Central memory CD8-positive, alpha-beta T cell (primary cell): ENCODE results near the gene TMBIM1.
"Not testable (repeated sequence)": the region's sequence is repeated elsewhere in the genome, so short reads cannot be mapped to it uniquely, and the experiment has no call there.

Experiments used
- ATAC-seq: fragments of 150-1000 bp; cut with Tn5 transposase; replicated peaks from 2 replicates; pipeline ENCODE4 v1.10.0; 2022; ENCODE audit warnings: mild to moderate bottlenecking, moderate FRiP score, moderate number of reproducible peaks; ENCODE audit not compliant: poor library complexity, severe bottlenecking; ENCODE audit errors: extremely low read depth
- DNase-seq, 2 donors: peaks; one replicate each; pipeline ENCODE4 v3.0.0; 2021; ENCODE audit warnings: low spot score in 2 of 2
- H3K27ac Mint-ChIP-seq: one replicate; pipeline ENCODE4 v1.8.0; 2022; ENCODE audit warnings: low read depth, mild to moderate bottlenecking, moderate library complexity, mixed read lengths
- H3K27me3 Mint-ChIP-seq: one replicate; pipeline ENCODE4 v1.8.0; 2022; ENCODE audit warnings: mixed read lengths
- H3K36me3 Mint-ChIP-seq: one replicate; pipeline ENCODE4 v1.8.0; 2022; ENCODE audit warnings: mild to moderate bottlenecking, moderate library complexity, mixed read lengths; ENCODE audit not compliant: insufficient read depth
- H3K4me1 Mint-ChIP-seq: one replicate; pipeline ENCODE4 v1.8.0; 2022; ENCODE audit warnings: mixed read lengths
- H3K4me3 Mint-ChIP-seq: one replicate; pipeline ENCODE4 v1.8.0; 2022; ENCODE audit warnings: mild to moderate bottlenecking, moderate library complexity, mixed read lengths
- H3K9me3 Mint-ChIP-seq: one replicate; pipeline ENCODE4 v1.8.0; 2022; ENCODE audit warnings: mixed read lengths

The TMBIM1 gene

DNA sequence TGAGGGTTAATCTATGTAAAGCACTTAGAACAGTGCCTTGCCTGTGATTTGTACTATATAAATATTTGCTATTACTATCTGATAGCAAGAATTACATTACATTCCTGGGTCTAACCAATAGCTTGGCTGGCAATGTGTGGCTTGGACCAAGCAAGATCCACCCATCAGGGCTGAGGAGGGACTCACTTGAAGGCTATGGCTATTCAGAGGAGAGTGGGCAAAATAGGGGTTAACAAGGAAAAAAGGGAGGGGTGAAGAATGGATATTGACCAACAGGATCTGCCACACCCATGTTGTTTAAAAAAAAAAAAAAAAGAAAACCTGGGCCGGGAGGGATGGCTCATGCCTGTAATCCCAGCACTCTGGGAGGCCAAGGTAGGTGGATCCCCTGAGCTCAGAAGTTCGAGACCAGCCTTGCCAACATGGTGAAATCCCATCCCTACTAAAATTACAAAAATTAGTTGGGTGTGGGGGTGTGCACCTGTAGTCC, 20.0 kb upstream of the TMBIM1 start:
- Mint-ChIP-seq H3K9me3 (no peaks in the 10 kb centered on the region), H3K27ac (no peak overlapping the region), H3K27me3 (peaks cover 6% of the 10 kb centered on the region), H3K4me3 (no peak overlapping the region), H3K36me3 (peaks cover 4% of the 10 kb centered on the region), H3K4me1 (peaks cover 19% of the 10 kb centered on the region)
- ATAC-seq (no peak), DNase-seq (no peak)

DNA sequence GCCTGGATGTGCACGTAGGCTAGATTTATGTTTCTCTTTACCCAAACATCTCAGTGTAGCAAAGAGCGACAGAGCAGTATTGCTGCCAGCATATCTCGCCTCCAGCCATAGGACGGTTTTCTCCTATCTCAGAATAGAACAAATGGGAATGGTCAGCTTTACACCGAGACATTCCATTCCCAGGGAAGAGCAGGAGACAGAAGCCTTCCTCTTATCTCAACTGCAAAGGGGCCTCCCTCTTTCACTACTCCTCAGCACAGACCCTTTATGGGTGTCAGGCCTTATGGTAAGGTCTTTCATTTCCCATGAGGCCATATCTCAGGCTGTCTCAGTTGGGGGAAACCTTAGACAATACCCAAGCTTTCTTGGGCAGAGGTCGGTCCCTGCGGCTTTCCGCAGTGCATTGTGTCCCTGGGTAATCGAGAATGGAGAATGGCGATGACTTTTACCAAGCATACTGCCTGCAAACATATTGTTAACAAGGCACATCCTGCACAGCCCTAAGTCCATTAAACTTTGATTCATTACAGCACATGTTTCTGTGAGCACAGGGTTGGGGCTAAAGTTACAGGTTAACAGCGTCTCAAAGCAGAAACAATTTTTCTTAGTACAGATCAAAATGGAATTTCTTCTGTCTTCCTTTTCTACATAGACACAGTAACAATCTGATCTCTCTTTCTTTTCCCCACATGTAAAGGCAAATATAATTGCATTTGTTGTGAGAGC, 19.4 kb upstream of the TMBIM1 start:
- H3K36me3 Mint-ChIP-seq, H3K27ac Mint-ChIP-seq, ATAC-seq, H3K9me3 Mint-ChIP-seq, H3K4me3 Mint-ChIP-seq, DNase-seq: not testable (repeated sequence)
- peaks cover 11% of the 10 kb centered on the region for H3K27me3 Mint-ChIP-seq
- H3K4me1 Mint-ChIP-seq = peaks cover 12% of the 10 kb centered on the region

DNA sequence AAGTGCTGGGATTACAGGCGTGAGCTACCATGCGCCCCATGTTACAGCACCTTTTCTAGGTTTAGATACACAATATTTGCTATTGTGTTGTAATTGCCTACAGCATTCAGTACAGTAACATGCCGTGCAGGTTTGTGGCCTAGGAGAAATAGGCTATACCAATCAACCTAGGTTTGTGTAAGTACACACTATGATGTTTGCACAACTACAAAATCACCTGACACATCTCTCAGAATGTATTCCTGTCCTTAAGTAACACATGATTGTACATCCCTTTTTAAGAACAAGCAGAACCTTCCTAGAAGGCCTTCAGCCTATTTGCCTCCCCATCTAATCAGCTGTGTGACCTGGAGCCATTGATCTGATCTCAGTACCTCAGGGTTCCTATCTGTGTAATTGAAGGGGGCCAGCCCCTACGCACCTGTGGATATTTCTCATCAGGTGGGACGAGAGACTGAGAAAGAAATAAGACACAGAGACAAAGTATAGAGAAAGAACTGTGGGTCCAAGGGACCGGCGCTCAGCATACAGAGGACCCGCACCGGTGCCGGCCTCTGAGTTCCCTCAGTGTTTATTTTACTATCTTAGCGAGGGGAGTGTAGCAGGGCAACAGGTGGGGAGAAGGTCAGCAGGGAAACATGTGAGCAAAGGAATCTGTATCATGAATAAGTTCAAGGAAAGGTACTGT, 18.7 kb upstream of the TMBIM1 start:
- DNase-seq = no peak
- Mint-ChIP-seq H3K27me3 (peaks cover 14% of the 10 kb centered on the region), H3K27ac (no peak overlapping the region), H3K4me3 (no peak overlapping the region), H3K4me1 (peaks cover 5% of the 10 kb centered on the region), H3K36me3 (no peaks in the 10 kb centered on the region), H3K9me3 (no peaks in the 10 kb centered on the region)
- ATAC-seq = no peak

DNA sequence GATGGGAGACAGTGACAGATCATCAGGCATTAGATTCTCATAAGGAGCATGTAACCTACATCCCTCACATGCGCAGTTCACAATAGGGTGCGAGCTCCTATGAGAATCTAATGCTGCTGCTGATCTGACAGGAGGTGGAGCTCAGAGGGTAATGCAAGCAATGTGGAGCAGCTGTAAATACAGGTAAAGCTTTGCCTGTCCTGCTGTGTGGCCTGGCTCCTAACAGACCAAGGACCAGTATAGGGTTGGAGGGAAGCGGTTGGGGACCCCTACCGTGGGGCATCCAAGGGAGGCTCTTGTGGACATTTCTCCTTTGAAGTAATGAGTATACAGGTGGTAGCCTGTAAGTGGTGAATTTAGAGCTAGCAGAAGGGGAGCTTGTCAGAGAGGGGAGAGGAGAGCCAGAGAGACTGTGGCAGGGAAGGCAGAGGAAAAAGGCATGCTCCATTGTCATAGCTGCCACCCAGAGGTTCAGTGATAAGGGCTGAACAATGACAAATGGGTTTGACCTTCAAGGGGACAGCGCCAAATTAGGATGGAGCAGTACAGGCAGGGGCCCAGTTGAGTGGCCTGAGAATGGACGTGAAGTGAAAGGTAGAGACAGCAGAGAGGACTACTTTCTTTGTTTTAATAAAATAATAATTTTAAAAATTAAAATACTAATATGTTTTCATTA, 15.2 kb upstream of the TMBIM1 start:
- Mint-ChIP-seq H3K4me3 (no peak overlapping the region), H3K9me3 (no peaks in the 10 kb centered on the region), H3K27me3 (peaks cover 20% of the 10 kb centered on the region), H3K4me1 (no peaks in the 10 kb centered on the region), H3K27ac (no peak overlapping the region), H3K36me3 (no peaks in the 10 kb centered on the region)
- DNase-seq (no peak), ATAC-seq (no peak)

DNA sequence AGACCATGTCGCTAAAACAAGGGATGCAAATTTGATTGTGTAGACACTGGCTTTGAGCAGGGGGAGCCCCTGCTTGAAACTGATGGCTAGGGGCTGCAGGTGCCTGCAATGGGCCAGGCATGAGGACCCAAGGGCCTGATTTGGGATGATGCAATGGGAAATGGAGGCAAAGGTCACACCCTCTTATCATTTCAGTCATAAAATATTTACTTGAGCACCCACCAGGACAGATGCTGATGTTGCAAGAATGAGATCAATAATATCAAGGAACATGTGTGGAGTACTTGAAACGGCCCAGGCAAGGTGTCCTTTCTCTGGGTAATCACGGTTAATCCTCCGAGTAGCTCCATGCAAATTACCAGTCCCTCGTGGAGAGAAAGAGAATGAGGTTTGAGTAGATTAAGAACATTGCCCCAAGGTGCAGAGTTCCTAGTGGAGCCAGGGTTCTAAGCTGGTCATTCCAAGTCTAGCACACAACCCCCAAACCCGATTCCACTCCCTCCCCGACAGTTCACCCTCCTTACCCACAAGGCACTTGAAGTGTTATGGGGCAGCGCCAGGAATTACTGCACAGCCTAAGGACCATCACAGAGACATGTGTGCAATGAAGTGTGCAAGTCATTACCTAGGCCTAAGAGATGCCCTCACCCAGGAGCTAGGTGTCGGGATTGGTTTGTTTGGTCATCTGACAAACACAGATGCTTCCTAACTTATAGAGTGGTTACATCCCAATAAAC, 14.0 kb upstream of the TMBIM1 start:
- no peak for DNase-seq
- no peak for ATAC-seq
- Mint-ChIP-seq H3K27me3 (peaks cover 20% of the 10 kb centered on the region), H3K9me3 (no peaks in the 10 kb centered on the region), H3K4me1 (no peaks in the 10 kb centered on the region), H3K4me3 (no peak overlapping the region), H3K27ac (no peak overlapping the region), H3K36me3 (no peaks in the 10 kb centered on the region)

DNA sequence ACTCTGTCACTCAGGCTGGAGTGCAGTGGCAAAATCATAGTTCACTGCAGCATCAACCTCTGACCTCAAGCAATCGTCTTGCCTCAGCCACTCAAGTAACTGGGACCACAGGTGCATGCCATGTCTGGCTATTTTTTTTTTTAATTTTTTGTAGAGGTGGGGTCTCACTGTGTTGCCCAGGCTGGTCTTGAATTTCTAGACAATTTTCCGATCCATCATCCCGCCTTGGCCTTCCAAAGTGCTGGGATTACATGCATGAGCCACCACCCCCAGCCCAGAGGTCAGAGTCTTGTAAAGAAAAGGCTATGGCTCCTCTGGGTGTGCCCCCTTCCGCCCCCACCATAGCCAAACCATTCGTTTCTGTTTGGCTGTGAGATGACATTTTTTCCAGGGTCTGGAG, 13.1 kb upstream of the TMBIM1 start:
- no peaks in the 10 kb centered on the region for H3K9me3 Mint-ChIP-seq
- ATAC-seq = no peak
- H3K27me3 Mint-ChIP-seq = peaks cover 20% of the 10 kb centered on the region
- no peak overlapping the region for H3K27ac Mint-ChIP-seq
- DNase-seq = no peak
- no peaks in the 10 kb centered on the region for H3K4me1 Mint-ChIP-seq
- H3K4me3 Mint-ChIP-seq = no peak overlapping the region
- H3K36me3 Mint-ChIP-seq = no peaks in the 10 kb centered on the region

DNA sequence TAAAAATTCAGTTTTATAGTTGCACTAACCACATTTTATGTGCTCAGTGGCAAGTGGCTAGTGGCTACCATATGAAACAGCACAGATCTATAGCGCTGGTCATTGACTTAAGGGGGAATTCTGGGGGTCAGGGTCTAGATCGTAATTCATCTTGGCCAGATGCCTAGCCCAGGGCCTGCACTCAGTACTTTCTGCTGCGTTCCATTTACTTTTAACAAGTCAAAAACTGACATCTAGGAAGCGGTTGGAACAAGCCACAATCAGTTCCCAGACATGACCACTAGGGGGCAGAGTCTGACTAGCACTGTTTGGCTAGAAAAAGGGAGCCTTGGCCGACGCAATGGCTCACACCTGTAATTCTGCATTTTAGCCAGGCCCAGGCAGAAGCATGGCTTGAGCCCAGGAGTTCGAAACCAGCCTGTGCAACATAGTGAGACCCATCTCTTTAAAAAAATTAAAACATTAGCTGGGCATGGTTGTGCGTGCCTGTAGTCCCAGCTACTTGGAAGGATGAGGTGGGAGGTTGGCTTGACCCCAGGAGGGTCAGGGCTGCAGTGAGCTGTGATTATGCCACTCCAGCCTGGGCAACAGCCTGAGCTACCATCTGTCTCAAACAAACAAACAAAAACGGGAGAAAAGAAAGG, 9.0 kb upstream of the TMBIM1 start:
- Mint-ChIP-seq H3K4me3 (no peak overlapping the region), H3K27ac (no peak overlapping the region), H3K4me1 (no peaks in the 10 kb centered on the region), H3K9me3 (no peaks in the 10 kb centered on the region), H3K27me3 (peaks cover 9% of the 10 kb centered on the region), H3K36me3 (no peaks in the 10 kb centered on the region)
- ATAC-seq (peak; percentile 89), DNase-seq (peak; percentile 81 to 83)

DNA sequence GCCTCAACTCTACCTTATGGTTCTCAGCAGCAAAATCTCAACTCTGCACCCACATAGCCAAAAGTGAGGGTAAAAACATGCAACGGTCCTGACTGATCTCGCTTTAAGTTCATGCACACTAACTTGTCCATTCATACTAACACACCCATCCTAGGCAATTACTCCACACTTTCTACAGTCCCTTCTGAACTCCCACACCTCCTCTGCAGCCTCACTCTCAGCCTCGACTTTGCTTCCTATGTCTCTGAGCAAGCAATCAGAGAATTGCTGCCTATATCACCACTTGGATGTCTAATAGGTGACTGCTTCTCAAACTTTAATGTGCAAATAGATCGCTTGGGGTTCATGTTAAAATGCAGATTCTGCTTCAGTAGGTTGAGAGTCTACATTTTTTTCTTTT, 7.8 kb upstream of the TMBIM1 start:
- Mint-ChIP-seq H3K27me3 (no peaks in the 10 kb centered on the region), H3K4me1 (no peaks in the 10 kb centered on the region), H3K4me3 (no peak overlapping the region), H3K27ac (no peak overlapping the region), H3K9me3 (no peaks in the 10 kb centered on the region), H3K36me3 (no peaks in the 10 kb centered on the region)
- ATAC-seq (no peak), DNase-seq (no peak)

DNA sequence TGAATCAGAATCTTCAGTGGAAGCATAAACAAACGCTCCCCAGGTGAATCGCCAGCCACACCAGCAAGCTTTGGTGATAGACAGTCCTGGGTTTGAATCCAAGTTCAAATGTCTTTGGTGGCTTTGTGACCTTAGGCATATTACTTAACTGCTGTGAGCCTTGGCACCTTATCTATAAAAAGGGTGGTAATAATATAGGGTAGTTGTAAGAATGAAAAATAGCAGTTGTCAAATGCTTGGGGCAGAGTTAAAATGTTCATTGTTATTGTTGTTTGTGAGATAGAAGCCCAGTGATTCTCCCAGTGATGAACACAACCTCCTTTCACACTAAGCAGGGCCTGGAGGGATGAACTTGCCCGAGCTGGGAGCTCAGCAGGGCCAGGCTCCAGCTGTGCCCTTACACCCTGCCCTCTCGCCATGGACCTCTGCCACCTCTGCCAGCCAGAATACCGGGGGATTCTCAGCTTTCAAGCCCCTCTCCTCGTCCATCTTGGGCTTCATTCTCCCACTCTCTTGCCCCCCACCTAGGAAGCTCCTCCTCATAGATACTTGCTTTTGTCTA, 6.1 kb upstream of the TMBIM1 start:
- Mint-ChIP-seq H3K27me3 (no peaks in the 10 kb centered on the region), H3K27ac (no peak overlapping the region)

DNA sequence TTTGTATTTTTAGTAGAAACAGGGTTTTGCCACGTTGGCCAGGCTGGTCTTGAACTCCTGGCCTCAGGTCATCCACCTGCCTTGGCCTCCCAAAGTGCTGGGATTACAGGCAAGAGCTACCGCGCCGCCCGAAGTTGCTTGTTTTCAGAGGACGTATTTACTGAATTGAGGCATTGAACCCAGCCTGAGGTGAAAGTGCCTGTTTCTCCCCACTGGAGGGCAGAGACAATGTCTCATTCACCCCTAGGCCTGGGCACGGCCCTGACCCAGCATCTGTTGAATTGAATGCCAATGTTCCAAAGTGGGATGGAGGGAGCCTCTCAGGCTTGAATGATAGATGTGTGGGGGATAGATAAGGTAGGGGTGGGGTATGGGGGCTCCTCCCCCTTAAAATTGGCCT, 4.5 kb upstream of the TMBIM1 start:
- peaks cover 13% of the 10 kb centered on the region for H3K4me1 Mint-ChIP-seq
- H3K9me3 Mint-ChIP-seq = no peaks in the 10 kb centered on the region
- no peaks in the 10 kb centered on the region for H3K27me3 Mint-ChIP-seq
- no peak for DNase-seq
- no peak overlapping the region for H3K27ac Mint-ChIP-seq
- peaks cover 2% of the 10 kb centered on the region for H3K36me3 Mint-ChIP-seq
- ATAC-seq = no peak
- H3K4me3 Mint-ChIP-seq = no peak overlapping the region

More for the DNA sequence above, 6.1 kb upstream of the TMBIM1 start:
- DNase-seq (no peak), ATAC-seq (no peak)
- Mint-ChIP-seq H3K4me3 (no peak overlapping the region), H3K9me3 (no peaks in the 10 kb centered on the region), H3K4me1 (peaks cover 7% of the 10 kb centered on the region), H3K36me3 (no peaks in the 10 kb centered on the region)

DNA sequence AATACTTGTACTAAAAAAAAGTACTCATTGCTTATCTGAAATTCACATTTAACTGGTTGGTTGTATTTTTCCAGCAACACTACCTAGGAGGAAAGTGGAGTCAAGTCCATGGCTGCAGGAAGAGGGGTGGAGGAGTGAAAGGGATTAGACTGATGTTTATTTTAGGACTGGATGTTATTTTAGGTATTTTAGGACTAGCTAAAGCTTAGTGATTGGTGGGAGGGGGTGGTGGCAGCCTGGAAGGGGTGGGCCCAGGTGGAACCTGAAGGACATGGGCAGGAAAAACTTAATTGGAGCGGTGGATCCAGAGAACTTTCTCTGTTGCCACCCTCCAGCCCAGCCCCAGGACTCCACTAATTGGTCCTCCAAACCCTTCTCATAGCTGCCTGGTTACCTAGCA, 3.9 kb upstream of the TMBIM1 start:
- DNase-seq = no peak
- H3K36me3 Mint-ChIP-seq = peaks cover 2% of the 10 kb centered on the region
- no peak overlapping the region for H3K4me3 Mint-ChIP-seq
- no peaks in the 10 kb centered on the region for H3K9me3 Mint-ChIP-seq
- no peaks in the 10 kb centered on the region for H3K27me3 Mint-ChIP-seq
- no peak for ATAC-seq
- H3K4me1 Mint-ChIP-seq = peaks cover 19% of the 10 kb centered on the region
- H3K27ac Mint-ChIP-seq = no peak overlapping the region

DNA sequence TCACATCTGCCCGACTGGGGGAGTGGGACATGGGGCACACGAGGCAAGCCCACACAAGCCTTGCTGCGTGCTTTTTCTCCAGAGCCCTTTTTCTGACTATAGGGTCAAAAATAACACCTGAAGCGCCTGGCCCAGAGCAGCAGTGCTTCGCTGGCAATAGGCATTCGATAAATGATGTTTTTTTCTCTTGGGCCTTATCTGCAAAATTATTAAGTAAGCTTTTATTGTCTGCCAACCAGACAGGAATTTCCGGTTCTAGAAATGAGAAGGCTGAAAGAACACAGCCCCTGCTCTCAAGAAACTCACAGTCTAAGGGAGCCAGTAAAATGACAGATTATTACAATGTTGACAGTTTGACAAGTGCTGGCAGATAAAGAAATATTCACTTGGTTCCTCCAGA, 2.7 kb upstream of the TMBIM1 start:
- ATAC-seq (no peak), DNase-seq (no peak)
- H3K4me3 Mint-ChIP-seq = no peak overlapping the region
- H3K27me3 Mint-ChIP-seq = no peaks in the 10 kb centered on the region
- no peaks in the 10 kb centered on the region for H3K9me3 Mint-ChIP-seq
- H3K27ac Mint-ChIP-seq = no peak overlapping the region
- H3K36me3 Mint-ChIP-seq = peaks cover 5% of the 10 kb centered on the region
- peaks cover 30% of the 10 kb centered on the region for H3K4me1 Mint-ChIP-seq
